HepG2 (cell line): ENCODE measurements around the gene PXMP4. TPM values are rescaled to one million over a fixed set of nuclear protein-coding genes. Genes with fewer than 3 reads are reported as not detected.
A peak's percentile ranks its signal among the peaks of the same experiment; 100 is the strongest.

Experiments
- CREM ChIP-seq, 2 experiments: sonication (generic) in 1 of 2; formaldehyde crosslinking in 1 of 2; IDR thresholded peaks; 2 replicates each; pipeline versions ENCODE4 v1.4.0 to v1.6.1; 2016 to 2020; ENCODE audit warnings: antibody characterized with exemption in 1 of 2, mild to moderate bottlenecking in 1 of 2, missing genetic modification reagents in 1 of 2
- FOXA1 ChIP-seq, 2 experiments: fragments of 450-650 bp in 1 of 2; sonication (generic) in 1 of 2; formaldehyde crosslinking in 1 of 2; IDR thresholded peaks; 2 replicates each; pipeline versions ENCODE4 v1.4.0 to v1.6.1; 2016 to 2020; ENCODE audit warnings: missing genetic modification reagents in 1 of 2
- polyA plus RNA-seq, 8 experiments: library from polyadenylated mRNA; depleted of rRNA in 3 of 8; stranded (reverse) in 7 of 8; unstranded in 1 of 8; fragments of >200 nt; fragmentation: Illumina TruSeq in 4 of 8; extraction: Trizol in 4 of 8; gene quantifications; 2 replicates each; pipeline versions ENCODE4 v1.2.1 to v1.2.3, GENCODE V29; 2011 to 2016; ENCODE audit warnings: low read depth in 4 of 8, missing spikeins in 1 of 8, mixed read lengths in 1 of 8; ENCODE audit not compliant: insufficient read depth in 1 of 8
- total RNA-seq, 5 experiments: library from RNA; depleted of rRNA; stranded (reverse); fragments of >200 nt; fragmentation: Illumina TruSeq; extraction: Trizol; gene quantifications; 2 replicates each; pipeline ENCODE4 v1.2.3, GENCODE V29; 2016; ENCODE audit warnings: low read depth in 1 of 5
- TF ChIP-seq, protein P1 (sequence below), 2 experiments: fragments of 450-650 bp in 1 of 2; sonication (generic) in 1 of 2; formaldehyde crosslinking in 1 of 2; IDR thresholded peaks; 2 replicates each; pipeline versions ENCODE4 v1.6.1 to v1.8.0; 2016 to 2022; ENCODE audit warnings: antibody characterized with exemption in 1 of 2, mild to moderate bottlenecking in 1 of 2, missing genetic modification reagents in 1 of 2
- TF ChIP-seq, protein P2 (sequence below): sonication (generic); formaldehyde crosslinking; IDR thresholded peaks from 2 replicates; pipeline ENCODE4 v1.4.0; 2020; ENCODE audit warnings: missing genetic modification reagents, borderline replicate concordance

Gene PXMP4
- total and polyA plus RNA-seq, 2 of the 13 experiments (the other 11 are each of a cell fraction or from before 2014, with no cell fraction given) = not detected

DNA sequence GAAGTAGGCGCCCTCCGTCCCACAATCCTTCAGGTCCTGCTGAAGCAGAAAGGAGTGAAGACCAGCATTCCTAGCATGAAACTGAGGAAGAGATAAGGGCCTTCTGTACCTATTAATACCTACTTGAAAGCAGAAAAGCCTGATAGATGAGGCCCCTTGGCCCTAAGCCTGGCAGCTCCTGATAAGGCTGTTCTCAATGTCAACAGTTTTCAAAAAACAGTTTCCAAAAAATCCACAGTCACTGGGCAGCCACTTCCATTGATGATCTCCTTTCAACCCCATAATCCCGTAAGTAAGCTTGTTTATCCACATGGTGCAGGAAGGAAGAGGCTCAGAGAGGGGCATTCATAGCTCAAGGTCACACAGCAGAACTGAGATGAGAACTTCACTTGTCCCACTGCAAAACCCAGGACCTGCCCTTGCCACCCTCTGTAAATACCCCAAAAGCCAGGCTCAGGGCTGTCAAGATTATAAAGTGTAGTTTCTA is 31.1 kb downstream of the PXMP4 start (continued):
- TF ChIP-seq, protein P1, sequence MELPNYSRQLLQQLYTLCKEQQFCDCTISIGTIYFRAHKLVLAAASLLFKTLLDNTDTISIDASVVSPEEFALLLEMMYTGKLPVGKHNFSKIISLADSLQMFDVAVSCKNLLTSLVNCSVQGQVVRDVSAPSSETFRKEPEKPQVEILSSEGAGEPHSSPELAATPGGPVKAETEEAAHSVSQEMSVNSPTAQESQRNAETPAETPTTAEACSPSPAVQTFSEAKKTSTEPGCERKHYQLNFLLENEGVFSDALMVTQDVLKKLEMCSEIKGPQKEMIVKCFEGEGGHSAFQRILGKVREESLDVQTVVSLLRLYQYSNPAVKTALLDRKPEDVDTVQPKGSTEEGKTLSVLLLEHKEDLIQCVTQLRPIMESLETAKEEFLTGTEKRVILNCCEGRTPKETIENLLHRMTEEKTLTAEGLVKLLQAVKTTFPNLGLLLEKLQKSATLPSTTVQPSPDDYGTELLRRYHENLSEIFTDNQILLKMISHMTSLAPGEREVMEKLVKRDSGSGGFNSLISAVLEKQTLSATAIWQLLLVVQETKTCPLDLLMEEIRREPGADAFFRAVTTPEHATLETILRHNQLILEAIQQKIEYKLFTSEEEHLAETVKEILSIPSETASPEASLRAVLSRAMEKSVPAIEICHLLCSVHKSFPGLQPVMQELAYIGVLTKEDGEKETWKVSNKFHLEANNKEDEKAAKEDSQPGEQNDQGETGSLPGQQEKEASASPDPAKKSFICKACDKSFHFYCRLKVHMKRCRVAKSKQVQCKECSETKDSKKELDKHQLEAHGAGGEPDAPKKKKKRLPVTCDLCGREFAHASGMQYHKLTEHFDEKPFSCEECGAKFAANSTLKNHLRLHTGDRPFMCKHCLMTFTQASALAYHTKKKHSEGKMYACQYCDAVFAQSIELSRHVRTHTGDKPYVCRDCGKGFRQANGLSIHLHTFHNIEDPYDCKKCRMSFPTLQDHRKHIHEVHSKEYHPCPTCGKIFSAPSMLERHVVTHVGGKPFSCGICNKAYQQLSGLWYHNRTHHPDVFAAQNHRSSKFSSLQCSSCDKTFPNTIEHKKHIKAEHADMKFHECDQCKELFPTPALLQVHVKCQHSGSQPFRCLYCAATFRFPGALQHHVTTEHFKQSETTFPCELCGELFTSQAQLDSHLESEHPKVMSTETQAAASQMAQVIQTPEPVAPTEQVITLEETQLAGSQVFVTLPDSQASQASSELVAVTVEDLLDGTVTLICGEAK (IDR thresholded peaks at IDR 0.05) = no peak
- TF ChIP-seq, protein P1 (CRISPR knock-in tag; IDR thresholded peaks at IDR 0.05) = no peak
- TF ChIP-seq, protein P2, sequence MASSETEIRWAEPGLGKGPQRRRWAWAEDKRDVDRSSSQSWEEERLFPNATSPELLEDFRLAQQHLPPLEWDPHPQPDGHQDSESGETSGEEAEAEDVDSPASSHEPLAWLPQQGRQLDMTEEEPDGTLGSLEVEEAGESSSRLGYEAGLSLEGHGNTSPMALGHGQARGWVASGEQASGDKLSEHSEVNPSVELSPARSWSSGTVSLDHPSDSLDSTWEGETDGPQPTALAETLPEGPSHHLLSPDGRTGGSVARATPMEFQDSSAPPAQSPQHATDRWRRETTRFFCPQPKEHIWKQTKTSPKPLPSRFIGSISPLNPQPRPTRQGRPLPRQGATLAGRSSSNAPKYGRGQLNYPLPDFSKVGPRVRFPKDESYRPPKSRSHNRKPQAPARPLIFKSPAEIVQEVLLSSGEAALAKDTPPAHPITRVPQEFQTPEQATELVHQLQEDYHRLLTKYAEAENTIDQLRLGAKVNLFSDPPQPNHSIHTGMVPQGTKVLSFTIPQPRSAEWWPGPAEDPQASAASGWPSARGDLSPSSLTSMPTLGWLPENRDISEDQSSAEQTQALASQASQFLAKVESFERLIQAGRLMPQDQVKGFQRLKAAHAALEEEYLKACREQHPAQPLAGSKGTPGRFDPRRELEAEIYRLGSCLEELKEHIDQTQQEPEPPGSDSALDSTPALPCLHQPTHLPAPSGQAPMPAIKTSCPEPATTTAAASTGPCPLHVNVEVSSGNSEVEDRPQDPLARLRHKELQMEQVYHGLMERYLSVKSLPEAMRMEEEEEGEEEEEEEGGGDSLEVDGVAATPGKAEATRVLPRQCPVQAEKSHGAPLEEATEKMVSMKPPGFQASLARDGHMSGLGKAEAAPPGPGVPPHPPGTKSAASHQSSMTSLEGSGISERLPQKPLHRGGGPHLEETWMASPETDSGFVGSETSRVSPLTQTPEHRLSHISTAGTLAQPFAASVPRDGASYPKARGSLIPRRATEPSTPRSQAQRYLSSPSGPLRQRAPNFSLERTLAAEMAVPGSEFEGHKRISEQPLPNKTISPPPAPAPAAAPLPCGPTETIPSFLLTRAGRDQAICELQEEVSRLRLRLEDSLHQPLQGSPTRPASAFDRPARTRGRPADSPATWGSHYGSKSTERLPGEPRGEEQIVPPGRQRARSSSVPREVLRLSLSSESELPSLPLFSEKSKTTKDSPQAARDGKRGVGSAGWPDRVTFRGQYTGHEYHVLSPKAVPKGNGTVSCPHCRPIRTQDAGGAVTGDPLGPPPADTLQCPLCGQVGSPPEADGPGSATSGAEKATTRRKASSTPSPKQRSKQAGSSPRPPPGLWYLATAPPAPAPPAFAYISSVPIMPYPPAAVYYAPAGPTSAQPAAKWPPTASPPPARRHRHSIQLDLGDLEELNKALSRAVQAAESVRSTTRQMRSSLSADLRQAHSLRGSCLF (CRISPR knock-in tag) = no peak
- TF ChIP-seq CREM (IDR thresholded peaks at IDR 0.05) (peak; percentile 77; the same call in 1 of the 2 replicates), CREM (CRISPR knock-in tag; IDR thresholded peaks at IDR 0.05) (no peak), FOXA1 (IDR thresholded peaks at IDR 0.05) (no peak), FOXA1 (CRISPR knock-in tag; IDR thresholded peaks at IDR 0.05) (peak; percentile 87)
